Activated gamma-delta T cell (primary cell): ENCODE measurements around the gene TMCO2.
"Not testable (repeated sequence)": the region's sequence is repeated elsewhere in the genome, so short reads cannot be mapped to it uniquely, and the experiment has no call there.

ENCODE experiments used
- DNase-seq: peaks from one replicate; lab custom pipeline; 2025; lab: John Stamatoyannopoulos, UW
- total RNA-seq, 2 donors: gene quantifications; one replicate each; lab custom pipeline; 2026; lab: John Stamatoyannopoulos, UW

Gene TMCO2
- total RNA-seq = 0.10 to 0.22 reads per million in 2 donors

DNA sequence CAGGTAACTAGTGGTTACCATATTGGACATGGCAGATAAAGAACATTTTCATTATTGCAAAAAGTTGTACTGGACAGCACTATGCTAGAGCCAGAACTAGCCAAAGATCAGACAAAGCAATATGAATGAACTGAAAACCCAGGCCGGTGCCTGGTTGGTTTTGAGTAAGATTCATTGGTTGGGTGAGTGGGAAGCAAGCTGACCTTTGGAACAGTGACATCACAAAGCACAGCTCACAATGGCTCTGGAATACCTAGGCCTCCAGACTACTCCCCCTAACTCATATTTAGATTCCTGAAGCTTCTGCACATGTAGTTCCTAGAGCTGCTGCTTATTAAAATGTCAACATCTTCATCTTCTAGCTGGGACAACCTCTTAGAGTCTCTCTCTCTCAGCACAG lies at the start of gene TMCO2:
TSS of gene TMCO2 (plus strand) at position 283 of the 400 bp plus-strand sequence. CDS start at position 340, 57 bp downstream.
- no peak for DNase-seq

GRCh38 chr1:40199126-40199525 lies 48.6 kb upstream of the TMCO2 start:
- DNase-seq = no peak

- no peak for DNase-seq
Measured at GRCh38 chr1:40204856-40205255, 42.9 kb upstream of the TMCO2 start.

- DNase-seq = no peak
Measured at GRCh38 chr1:40210511-40211204, 37.1 kb upstream of the TMCO2 start.

- no peak for DNase-seq
Measured at GRCh38 chr1:40218333-40218732, 29.4 kb upstream of the TMCO2 start.

GRCh38 chr1:40221471-40221905 lies 26.2 kb upstream of the TMCO2 start:
- DNase-seq = not testable (repeated sequence)

GRCh38 chr1:40221977-40222772 lies 25.6 kb upstream of the TMCO2 start:
- no peak for DNase-seq

DNA sequence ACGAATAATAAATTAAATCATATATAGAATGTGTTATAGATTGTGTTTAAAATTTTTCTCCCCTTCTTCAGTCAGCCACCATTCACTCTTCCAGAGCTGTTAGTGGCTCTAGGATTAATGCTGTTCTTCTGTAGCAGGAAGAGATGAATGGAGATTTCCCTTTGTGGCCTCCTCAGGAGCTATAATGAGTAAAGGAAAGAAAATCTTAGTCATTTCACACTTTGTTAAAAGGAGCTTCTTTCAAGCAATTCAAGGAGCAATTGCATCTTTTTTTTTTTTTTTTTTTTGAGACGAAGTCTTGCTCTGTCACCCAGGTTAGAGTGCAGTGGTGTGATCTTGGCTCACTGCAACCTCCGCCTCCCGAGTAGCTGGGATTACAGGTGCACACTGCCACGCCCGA lies 23.7 kb upstream of the TMCO2 start:
- DNase-seq = no peak

DNA sequence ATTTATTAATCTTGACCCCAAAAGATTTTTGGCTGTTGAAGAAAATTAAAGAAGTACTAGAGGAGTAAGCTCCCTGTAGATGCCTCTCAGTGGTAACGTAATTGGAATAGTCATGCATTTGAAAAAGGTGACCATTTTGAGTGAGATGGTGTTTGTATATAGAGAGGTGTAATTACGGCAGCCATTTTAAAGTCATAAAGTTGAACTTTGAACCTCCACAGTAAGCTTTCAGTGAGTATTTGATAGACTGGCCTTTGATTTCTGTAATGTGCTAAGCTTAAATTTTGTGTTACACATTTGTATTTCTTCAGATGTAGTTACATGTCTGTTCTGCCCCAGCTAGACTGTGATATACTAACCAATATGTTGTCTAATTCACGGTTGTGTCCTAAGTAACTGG lies 21.5 kb upstream of the TMCO2 start:
- DNase-seq = no peak

GRCh38 chr1:40232444-40232843 lies 15.3 kb upstream of the TMCO2 start:
- DNase-seq = no peak

- no peak for DNase-seq
Measured at GRCh38 chr1:40239626-40240025, 8.1 kb upstream of the TMCO2 start.

GRCh38 chr1:40240390-40240789 lies 7.3 kb upstream of the TMCO2 start:
- no peak for DNase-seq

- no peak for DNase-seq
Measured at GRCh38 chr1:40241362-40241761, 6.4 kb upstream of the TMCO2 start.

DNA sequence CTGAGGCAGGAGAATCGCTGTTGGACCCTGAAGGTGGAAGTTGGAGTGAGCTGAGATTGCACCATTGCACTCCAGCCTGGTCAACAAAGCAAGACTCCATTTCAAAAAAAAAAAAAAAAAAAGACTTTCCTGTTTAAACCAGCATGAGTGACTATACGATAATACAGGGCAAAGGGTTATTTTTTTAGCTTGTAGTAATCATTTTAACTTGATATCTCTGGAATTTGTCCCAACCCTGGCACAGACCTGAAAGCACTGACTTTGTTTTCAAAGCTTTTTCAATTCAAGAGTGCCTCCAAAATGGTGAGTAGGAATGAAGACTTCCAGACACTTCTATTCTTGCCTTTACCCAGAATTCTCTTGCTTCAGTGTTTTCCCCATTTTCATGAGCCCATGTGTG lies 4.4 kb upstream of the TMCO2 start:
- no peak for DNase-seq

- no peak for DNase-seq
Measured at GRCh38 chr1:40244138-40244744, 3.5 kb upstream of the TMCO2 start.

- no peak for DNase-seq
Measured at GRCh38 chr1:40245686-40246085, 2.1 kb upstream of the TMCO2 start.

DNA sequence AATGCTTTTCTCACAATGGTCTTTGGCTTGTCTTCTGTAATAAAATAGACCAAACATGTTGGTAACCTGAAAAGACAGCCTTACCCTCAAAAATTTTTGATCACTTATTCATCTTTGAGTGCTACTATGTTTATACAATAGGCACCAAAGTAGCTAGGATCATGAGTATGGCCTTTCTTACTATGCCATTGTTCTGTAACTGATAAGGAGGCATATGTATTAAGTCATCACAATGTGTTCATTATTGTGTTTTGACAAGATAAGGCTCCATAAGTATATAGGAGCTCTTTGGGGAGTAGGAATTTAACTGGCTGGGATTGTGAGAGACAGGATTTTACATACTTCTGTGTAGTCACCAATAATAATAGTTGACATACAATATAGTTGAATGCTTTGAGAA lies 675 bp downstream of the TMCO2 start:
- DNase-seq = no peak

- DNase-seq = no peak
Measured at GRCh38 chr1:40251456-40251855, 3.7 kb downstream of the TMCO2 start.

GRCh38 chr1:40252601-40253000 lies 4.9 kb downstream of the TMCO2 start:
- no peak for DNase-seq

DNA sequence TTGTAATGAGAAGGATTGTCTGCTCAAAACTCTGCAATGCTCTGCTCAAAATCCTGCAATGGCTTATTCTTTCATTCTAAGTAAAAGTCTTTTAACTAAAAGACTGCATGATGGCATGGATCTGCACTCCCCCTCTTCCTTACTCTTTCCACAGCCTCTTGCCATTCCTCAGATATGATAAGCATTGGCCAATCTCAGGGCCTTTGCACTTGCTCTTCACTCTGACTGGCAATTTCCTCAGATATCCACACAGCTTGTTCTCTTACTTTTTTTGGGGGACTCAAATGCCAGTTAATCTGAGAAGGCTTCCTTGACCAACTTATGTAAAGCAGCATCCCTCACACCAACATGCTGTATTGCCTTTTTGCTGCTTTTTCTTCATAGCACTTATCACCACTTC lies 7.5 kb downstream of the TMCO2 start:
- DNase-seq = no peak

DNA sequence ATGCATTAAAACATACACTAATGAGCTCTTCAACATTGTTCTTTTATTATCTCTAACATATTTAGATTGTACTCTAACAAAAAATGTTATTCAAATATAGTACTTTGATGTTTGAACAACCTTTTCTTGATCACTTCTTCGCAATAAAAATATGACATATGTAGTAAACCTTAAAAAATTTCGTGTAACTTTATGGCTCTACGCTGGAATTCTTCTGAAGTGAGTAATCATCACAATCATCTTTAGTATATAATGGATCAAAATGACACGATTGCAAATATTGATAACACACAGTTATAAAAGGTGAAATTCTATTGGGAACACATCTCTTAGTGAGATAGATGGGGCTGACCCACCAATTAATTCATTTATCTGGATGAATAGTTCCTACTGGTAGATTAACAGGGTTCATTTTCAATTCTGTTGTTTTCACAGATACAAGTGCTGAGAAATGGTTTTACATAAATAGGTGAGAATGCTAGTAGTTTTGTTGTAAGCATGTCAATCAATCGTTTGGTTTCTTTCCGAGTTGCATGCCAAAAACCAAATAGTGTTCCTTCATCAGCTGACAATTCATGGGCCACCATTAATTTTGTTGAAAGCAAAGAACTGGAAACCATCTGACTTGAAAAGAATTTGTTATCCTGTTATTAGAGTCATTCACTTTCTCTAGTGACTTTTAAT lies 8.8 kb downstream of the TMCO2 start:
- no peak for DNase-seq

DNA sequence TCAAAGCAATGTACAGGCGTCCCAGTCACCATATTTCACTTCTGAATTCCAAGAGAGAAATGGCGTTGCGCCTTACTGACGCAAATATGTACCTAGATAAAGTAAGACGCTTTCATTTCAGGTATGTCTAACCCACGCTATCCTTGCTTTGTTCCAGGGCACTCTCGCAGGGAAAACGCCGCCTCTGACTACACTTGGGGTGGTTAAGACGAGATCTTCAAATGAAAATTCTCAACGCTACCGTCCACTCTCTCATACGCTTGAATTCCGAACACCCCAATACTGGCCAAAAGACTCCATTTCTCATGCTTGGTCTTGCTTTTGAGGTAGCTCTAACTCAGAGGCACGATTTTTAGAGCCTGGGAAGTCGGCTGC lies 9.6 kb downstream of the TMCO2 start:
- no peak for DNase-seq
